GM23338 (cell line): Measurements from ENCODE around the gene PSTK. TPM values are rescaled to one million over a fixed set of nuclear protein-coding genes. Genes with fewer than 3 reads are reported as not detected.

ENCODE experiments used
- ATAC-seq: fragments of 200-7000 bp; cut with Tn5 transposase; 3 replicates; pipeline ENCODE4 v1.9.1; 2020
- DNase-seq: peaks from one replicate; pipeline ENCODE4 v3.0.0-alpha.2; 2015; ENCODE audit warnings: low spot score
- H2AFZ ChIP-seq: fragments of 200-600 bp; sonication (generic); 2 replicates; pipeline ENCODE4 v1.8.0; 2016; ENCODE audit warnings: antibody characterized with exemption, mild to moderate bottlenecking, moderate library complexity
- H3F3A ChIP-seq: fragments of 200-600 bp; sonication (generic); replicated peaks from 2 replicates; pipeline ENCODE4 v1.8.0; 2017; ENCODE audit warnings: antibody characterized with exemption, mixed run types, low read depth
- H3K27ac ChIP-seq: fragments of 200-600 bp; sonication (generic); 2 replicates; pipeline ENCODE4 v1.6.1; 2016; ENCODE audit warnings: low read depth
- H3K27me3 ChIP-seq: fragments of 200-600 bp; sonication (generic); 2 replicates; pipeline ENCODE4 v1.8.0; 2016; ENCODE audit warnings: mild to moderate bottlenecking, mixed run types, moderate library complexity; ENCODE audit not compliant: insufficient read depth
- H3K36me3 ChIP-seq: fragments of 200-600 bp; sonication (generic); 2 replicates; pipeline ENCODE4 v1.8.0; 2016; ENCODE audit warnings: mild to moderate bottlenecking; ENCODE audit not compliant: insufficient read depth
- H3K4me1 ChIP-seq: fragments of 200-600 bp; sonication (generic); 2 replicates; pipeline ENCODE4 v1.8.0; 2016; ENCODE audit warnings: mild to moderate bottlenecking, moderate library complexity; ENCODE audit not compliant: insufficient read depth
- H3K4me2 ChIP-seq: fragments of 200-600 bp; sonication (generic); 2 replicates; pipeline ENCODE4 v1.7.1; 2017; ENCODE audit warnings: mixed run types
- H3K4me3 ChIP-seq: fragments of 200-600 bp; sonication (generic); 2 replicates; pipeline ENCODE4 v1.6.1; 2016; ENCODE audit warnings: mixed run types
- H3K79me2 ChIP-seq: fragments of 200-600 bp; sonication (generic); replicated peaks from 2 replicates; pipeline ENCODE4 v1.8.0; 2017; ENCODE audit warnings: mild to moderate bottlenecking; ENCODE audit not compliant: insufficient read depth
- H3K9me2 ChIP-seq: fragments of 200-600 bp; sonication (generic); 2 replicates; pipeline ENCODE4 v1.8.0; 2017; ENCODE audit not compliant: insufficient read depth
- H4K20me1 ChIP-seq: fragments of 200-600 bp; sonication (generic); replicated peaks from 2 replicates; pipeline ENCODE4 v1.8.0; 2017; ENCODE audit warnings: mild to moderate bottlenecking; ENCODE audit not compliant: insufficient read depth
- H3K27ac Mint-ChIP-seq: 2 replicates; pipeline ENCODE4 v1.8.0; 2020; ENCODE audit warnings: inconsistent platforms, mild to moderate bottlenecking, moderate library complexity, mixed read lengths
- H3K27me3 Mint-ChIP-seq: 3 replicates; pipeline ENCODE4 v1.8.0; 2022; ENCODE audit warnings: low read depth, mild to moderate bottlenecking, moderate library complexity, mixed read lengths, inconsistent platforms; ENCODE audit not compliant: insufficient read depth, poor library complexity
- H3K36me3 Mint-ChIP-seq: 3 replicates; pipeline ENCODE4 v1.8.0; 2021; ENCODE audit warnings: low read depth, mild to moderate bottlenecking, inconsistent platforms, moderate library complexity, mixed read lengths
- H3K4me1 Mint-ChIP-seq: 3 replicates; pipeline ENCODE4 v1.8.0; 2020; ENCODE audit warnings: mild to moderate bottlenecking, inconsistent platforms, mixed read lengths
- H3K4me3 Mint-ChIP-seq: 3 replicates; pipeline ENCODE4 v1.8.0; 2021; ENCODE audit warnings: moderate library complexity, mild to moderate bottlenecking, inconsistent platforms, mixed read lengths
- H3K9me3 Mint-ChIP-seq: 3 replicates; pipeline ENCODE4 v1.8.0; 2020; ENCODE audit warnings: moderate library complexity, mild to moderate bottlenecking, inconsistent platforms, mixed read lengths
- CTCF ChIP-seq, 2 experiments: fragments of 200-600 bp in 1 of 2; sonication (generic) in 1 of 2; conservative IDR thresholded peaks; 2 replicates each; pipeline versions ENCODE4 v1.5.1 to v1.6.1; 2016 to 2017; ENCODE audit warnings: antibody characterized with exemption in 2 of 2, low read depth in 2 of 2, mild to moderate bottlenecking in 2 of 2, moderate library complexity in 1 of 2
- EZH2 ChIP-seq: fragments of 200-600 bp; sonication (generic); IDR thresholded peaks from one replicate; pipeline ENCODE4 v1.8.0; 2017; ENCODE audit warnings: antibody characterized with exemption, mild to moderate bottlenecking, low read depth; ENCODE audit not compliant: unreplicated experiment
- EZH2phosphoT487 ChIP-seq: fragments of 200-600 bp; sonication (generic); IDR thresholded peaks from one replicate; pipeline ENCODE4 v1.8.1; 2018; ENCODE audit warnings: antibody characterized with exemption; ENCODE audit not compliant: unreplicated experiment
- JUNB ChIP-seq: IDR thresholded peaks from one replicate; pipeline ENCODE4 v1.6.1; 2016; ENCODE audit warnings: antibody characterized with exemption; ENCODE audit not compliant: unreplicated experiment
- NANOG ChIP-seq: IDR thresholded peaks from 2 replicates; pipeline ENCODE4 v1.6.1; 2016; ENCODE audit warnings: antibody characterized with exemption, borderline replicate concordance
- STAT1 ChIP-seq: IDR thresholded peaks from one replicate; pipeline ENCODE4 v1.6.1; 2016; ENCODE audit warnings: antibody characterized with exemption; ENCODE audit not compliant: unreplicated experiment
- ZNF114 ChIP-seq: fragments of 250-450 bp; sonication (Bioruptor Pico); IDR thresholded peaks from 2 replicates; pipeline ENCODE4 v1.5.0; 2020; ENCODE audit warnings: mild to moderate bottlenecking, moderate library complexity
- ZNF462 ChIP-seq: fragments of 250-450 bp; sonication (Bioruptor Pico); IDR thresholded peaks from 2 replicates; pipeline ENCODE4 v1.5.0; 2020; ENCODE audit warnings: mild to moderate bottlenecking, moderate library complexity
- polyA plus RNA-seq: library from polyadenylated mRNA; unstranded; fragments of >200 nt; fragmentation: Nextera tagmentation; extraction: Ambion mirVana; gene quantifications from 2 replicates; pipeline ENCODE4 v1.2.1, GENCODE V29; 2016
- total RNA-seq: library from RNA; depleted of rRNA; stranded (reverse); fragments of >200 nt; shearing (Covaris generic); gene quantifications from 2 replicates; pipeline ENCODE4 v1.2.3, GENCODE V29; 2014
- TF ChIP-seq, protein P1 (sequence below): IDR thresholded peaks from one replicate; pipeline ENCODE4 v1.6.1; 2018; ENCODE audit warnings: antibody characterized with exemption; ENCODE audit not compliant: unreplicated experiment

The PSTK gene
- total and polyA plus RNA-seq, 2 experiments from 2014 or later, result 2.3 to 9.3 TPM

DNA sequence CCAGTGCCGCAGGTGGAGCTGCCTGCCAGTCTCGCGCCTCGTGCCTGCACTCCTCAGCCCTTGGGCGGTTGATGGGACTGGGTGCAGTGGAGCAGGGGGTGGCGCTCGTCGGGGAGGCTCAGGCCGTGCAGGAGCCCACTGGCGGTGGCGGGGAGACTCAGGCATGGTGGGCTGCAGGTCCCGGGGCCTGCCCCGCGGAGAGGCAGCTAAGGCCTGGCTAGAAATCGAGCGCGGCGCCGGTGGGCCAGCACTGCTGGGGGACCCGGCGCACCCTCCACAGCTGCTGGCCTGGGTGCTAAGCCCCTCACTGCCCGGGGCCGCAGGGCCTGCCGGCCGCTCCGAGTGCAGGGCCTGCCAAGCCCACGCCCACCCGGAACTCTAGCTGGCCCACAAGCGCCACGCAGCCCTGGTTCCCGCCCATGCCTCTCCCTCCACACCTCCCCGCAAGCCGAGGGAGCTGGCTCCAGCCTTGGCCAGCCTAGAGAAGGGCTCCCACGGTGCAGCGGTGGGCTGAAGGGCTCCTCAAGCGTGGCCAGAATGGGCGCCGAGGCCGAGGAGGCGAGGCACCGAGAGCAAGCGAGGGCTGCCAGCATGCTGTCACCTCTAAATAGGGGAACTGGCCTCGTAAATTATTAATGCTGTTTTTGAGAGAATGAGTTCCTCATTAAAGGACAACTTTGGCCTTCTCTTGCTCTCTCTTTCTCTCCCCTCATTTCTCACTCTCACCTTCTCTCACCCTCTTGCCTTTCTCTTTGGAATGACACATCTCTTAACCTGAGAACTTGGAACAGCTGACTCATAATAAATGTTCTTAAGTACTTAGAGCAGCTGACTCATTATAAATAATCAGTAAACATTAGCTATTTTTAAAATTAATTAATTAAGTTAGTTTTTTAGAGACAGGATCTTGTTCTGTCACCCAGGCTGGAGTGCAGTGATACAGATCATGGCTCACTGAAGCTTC is 33.5 kb downstream of the PSTK start (continued):
- TF ChIP-seq NANOG (no peak), ZNF114 (CRISPR knock-in tag) (no peak), CTCF (conservative IDR thresholded peaks at IDR 0.05; ENCODE audit: low read depth in 2 of 2) (no peak)

DNA sequence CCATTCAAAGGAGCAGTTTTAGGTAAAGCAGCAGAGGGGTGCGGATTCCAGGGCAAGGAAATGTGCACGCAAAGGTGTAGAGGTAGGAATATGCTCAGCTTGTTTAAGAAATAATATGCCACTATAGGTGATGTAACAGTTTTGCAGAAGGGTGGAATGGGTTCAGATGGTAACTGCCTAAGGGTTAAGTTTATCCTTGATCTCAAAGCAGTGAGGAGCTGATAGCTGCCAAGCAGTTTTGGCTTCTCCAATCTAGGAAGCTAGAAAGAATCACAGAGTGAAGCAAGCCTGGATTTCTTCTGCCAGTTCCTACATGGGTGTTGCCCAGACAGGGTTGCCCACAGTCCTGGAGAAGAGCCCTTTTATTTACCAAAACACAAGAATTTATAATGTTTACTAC is 34.6 kb downstream of the PSTK start:
- Mint-ChIP-seq H3K4me3 (no peak overlapping the region), H3K9me3 (peaks cover 19% of the 10 kb centered on the region), H3K4me1 (peaks cover 56% of the 10 kb centered on the region), H3K27ac (no peak overlapping the region), H3K36me3 (peaks cover 47% of the 10 kb centered on the region), H3K27me3 (peaks cover 42% of the 10 kb centered on the region)
- DNase-seq (no peak), ATAC-seq (no peak)
- no peaks in the 10 kb centered on the region for H3K9me2 ChIP-seq
- H3K4me1 ChIP-seq, result peaks cover 52% of the 10 kb centered on the region
- H3K36me3 ChIP-seq, result no peaks in the 10 kb centered on the region
- TF ChIP-seq JUNB (no peak), NANOG (no peak), ZNF462 (CRISPR knock-in tag) (no peak), EZH2 (no peak), EZH2phosphoT487 (no peak), STAT1 (no peak)
- TF ChIP-seq, protein P1, sequence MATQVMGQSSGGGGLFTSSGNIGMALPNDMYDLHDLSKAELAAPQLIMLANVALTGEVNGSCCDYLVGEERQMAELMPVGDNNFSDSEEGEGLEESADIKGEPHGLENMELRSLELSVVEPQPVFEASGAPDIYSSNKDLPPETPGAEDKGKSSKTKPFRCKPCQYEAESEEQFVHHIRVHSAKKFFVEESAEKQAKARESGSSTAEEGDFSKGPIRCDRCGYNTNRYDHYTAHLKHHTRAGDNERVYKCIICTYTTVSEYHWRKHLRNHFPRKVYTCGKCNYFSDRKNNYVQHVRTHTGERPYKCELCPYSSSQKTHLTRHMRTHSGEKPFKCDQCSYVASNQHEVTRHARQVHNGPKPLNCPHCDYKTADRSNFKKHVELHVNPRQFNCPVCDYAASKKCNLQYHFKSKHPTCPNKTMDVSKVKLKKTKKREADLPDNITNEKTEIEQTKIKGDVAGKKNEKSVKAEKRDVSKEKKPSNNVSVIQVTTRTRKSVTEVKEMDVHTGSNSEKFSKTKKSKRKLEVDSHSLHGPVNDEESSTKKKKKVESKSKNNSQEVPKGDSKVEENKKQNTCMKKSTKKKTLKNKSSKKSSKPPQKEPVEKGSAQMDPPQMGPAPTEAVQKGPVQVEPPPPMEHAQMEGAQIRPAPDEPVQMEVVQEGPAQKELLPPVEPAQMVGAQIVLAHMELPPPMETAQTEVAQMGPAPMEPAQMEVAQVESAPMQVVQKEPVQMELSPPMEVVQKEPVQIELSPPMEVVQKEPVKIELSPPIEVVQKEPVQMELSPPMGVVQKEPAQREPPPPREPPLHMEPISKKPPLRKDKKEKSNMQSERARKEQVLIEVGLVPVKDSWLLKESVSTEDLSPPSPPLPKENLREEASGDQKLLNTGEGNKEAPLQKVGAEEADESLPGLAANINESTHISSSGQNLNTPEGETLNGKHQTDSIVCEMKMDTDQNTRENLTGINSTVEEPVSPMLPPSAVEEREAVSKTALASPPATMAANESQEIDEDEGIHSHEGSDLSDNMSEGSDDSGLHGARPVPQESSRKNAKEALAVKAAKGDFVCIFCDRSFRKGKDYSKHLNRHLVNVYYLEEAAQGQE, result no peak
- H4K20me1 ChIP-seq, result no peaks in the 10 kb centered on the region
- peaks cover 30% of the 10 kb centered on the region for H3K27me3 ChIP-seq
- H2AFZ ChIP-seq, result no peak overlapping the region
- H3K27ac ChIP-seq, result no peak overlapping the region
- H3K4me2 ChIP-seq, result peak overlapping the region; percentile 64
- H3K79me2 ChIP-seq, result peaks cover 5% of the 10 kb centered on the region; the same call in 1 of the 2 replicates
- no peak overlapping the region for H3K4me3 ChIP-seq
- no peaks in the 10 kb centered on the region for H3F3A ChIP-seq
